Esophagus muscularis mucosa (tissue), 4 donors: ENCODE results near the gene GLRX2. TPM values are rescaled to one million over a fixed set of nuclear protein-coding genes. Genes with fewer than 3 reads are reported as not detected.

Experiments used
- DNase-seq: peaks from one replicate; pipeline ENCODE4 v3.0.0-alpha.2; 2017; ENCODE audit errors: extremely low spot score
- H3K27ac ChIP-seq, 4 donors: fragments of 200-600 bp; sonication (generic); replicated peaks in 1 of 4; 1 replicate in 3 of 4; 2 replicates in 1 of 4; pipeline ENCODE4 v1.5.1; 2016 to 2019; ENCODE audit warnings: mild to moderate bottlenecking in 1 of 4
- H3K27me3 ChIP-seq, 4 donors: fragments of 200-600 bp; sonication (generic); one replicate each; pipeline versions ENCODE4 v1.5.1 to v1.6.0; 2016 to 2019
- H3K36me3 ChIP-seq, 4 donors: fragments of 200-600 bp; sonication (generic); one replicate each; pipeline ENCODE4 v1.5.1; 2016 to 2019
- H3K4me1 ChIP-seq, 4 donors: fragments of 200-600 bp; sonication (generic); one replicate each; pipeline ENCODE4 v1.5.1; 2016 to 2019
- H3K4me3 ChIP-seq, 4 donors: fragments of 200-600 bp; sonication (generic); 1 replicate in 2 of 4; 2 replicates in 2 of 4; pipeline ENCODE4 v1.5.1; 2016 to 2019; ENCODE audit warnings: mild to moderate bottlenecking in 4 of 4, moderate library complexity in 1 of 4
- H3K9me3 ChIP-seq, 4 donors: fragments of 200-600 bp; sonication (generic); 1 replicate in 3 of 4; 2 replicates in 1 of 4; pipeline ENCODE4 v1.5.1; 2016 to 2019
- EP300 ChIP-seq: sonication (generic); formaldehyde crosslinking; IDR thresholded peaks from one replicate; pipeline ENCODE4 v1.6.1; 2017; ENCODE audit warnings: antibody characterized with exemption
- POLR2A ChIP-seq: fragments of 450-650 bp; IDR thresholded peaks from one replicate; pipeline ENCODE4 v1.6.1; 2017; ENCODE audit warnings: antibody characterized with exemption, moderate library complexity, mild to moderate bottlenecking, low read depth
- POLR2AphosphoS5 ChIP-seq, 2 donors: sonication (generic); formaldehyde crosslinking; IDR thresholded peaks; one replicate each; pipeline ENCODE4 v1.6.1; 2017; ENCODE audit warnings: antibody characterized with exemption in 2 of 2
- WGBS: methylation state at CpG from one replicate; pipeline ENCODE4 v1.1.5; 2018; 5-methylcytosine and 5-hydroxymethylcytosine counted together
- intact Hi-C: fragments of 100-400 bp; cut with DNase I; formaldehyde crosslinking; loops from one replicate; pipeline ENCODE4 v1.15.1; 2023
- total RNA-seq, 4 donors: library from RNA; depleted of rRNA; stranded (reverse); fragments of >200 nt; gene quantifications; one replicate each; pipeline versions ENCODE4 v1.1.0 to v1.2.1, GENCODE V29; 2016
- TF ChIP-seq, protein P1 (sequence below), 3 experiments: fragments of 200-600 bp in 2 of 3; fragments of 450-650 bp in 1 of 3; sonication (generic) in 2 of 3; IDR thresholded peaks; one replicate each; pipeline ENCODE4 v1.5.1; 2017 to 2019; ENCODE audit warnings: antibody characterized with exemption in 3 of 3, mild to moderate bottlenecking in 2 of 3, moderate library complexity in 1 of 3

The GLRX2 gene
- total RNA-seq, 4 donors from 2014 or later = 8.1 to 12.1 (median 10.0) TPM

- Histone ChIP-seq H3K27me3 (no peaks in the 10 kb centered on the region), H3K4me1 (no peaks in the 10 kb centered on the region), H3K4me3 (no peak overlapping the region), H3K9me3 (no peaks in the 10 kb centered on the region), H3K27ac (no peak overlapping the region), H3K36me3 (peaks cover 16 to 58% (median 38%) of the 10 kb centered on the region in 4 donors)
- WGBS = 90% methylated on average over 3 of the region's 3 CpGs
- intact Hi-C loops = no loop called here
- no peak for DNase-seq
- no peak for TF ChIP-seq POLR2A
- TF ChIP-seq EP300 = no peak
- no peak for TF ChIP-seq POLR2AphosphoS5 (IDR thresholded peaks at IDR 0.05)
- TF ChIP-seq, protein P1, sequence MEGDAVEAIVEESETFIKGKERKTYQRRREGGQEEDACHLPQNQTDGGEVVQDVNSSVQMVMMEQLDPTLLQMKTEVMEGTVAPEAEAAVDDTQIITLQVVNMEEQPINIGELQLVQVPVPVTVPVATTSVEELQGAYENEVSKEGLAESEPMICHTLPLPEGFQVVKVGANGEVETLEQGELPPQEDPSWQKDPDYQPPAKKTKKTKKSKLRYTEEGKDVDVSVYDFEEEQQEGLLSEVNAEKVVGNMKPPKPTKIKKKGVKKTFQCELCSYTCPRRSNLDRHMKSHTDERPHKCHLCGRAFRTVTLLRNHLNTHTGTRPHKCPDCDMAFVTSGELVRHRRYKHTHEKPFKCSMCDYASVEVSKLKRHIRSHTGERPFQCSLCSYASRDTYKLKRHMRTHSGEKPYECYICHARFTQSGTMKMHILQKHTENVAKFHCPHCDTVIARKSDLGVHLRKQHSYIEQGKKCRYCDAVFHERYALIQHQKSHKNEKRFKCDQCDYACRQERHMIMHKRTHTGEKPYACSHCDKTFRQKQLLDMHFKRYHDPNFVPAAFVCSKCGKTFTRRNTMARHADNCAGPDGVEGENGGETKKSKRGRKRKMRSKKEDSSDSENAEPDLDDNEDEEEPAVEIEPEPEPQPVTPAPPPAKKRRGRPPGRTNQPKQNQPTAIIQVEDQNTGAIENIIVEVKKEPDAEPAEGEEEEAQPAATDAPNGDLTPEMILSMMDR (IDR thresholded peaks at IDR 0.05) = no peak
Observed at GRCh38 chr1:193086342-193086741, 18.9 kb downstream of the GLRX2 start.

GRCh38 chr1:193085263-193085662 lies 20.0 kb downstream of the GLRX2 start:
- no peaks in the 10 kb centered on the region for H3K9me3 ChIP-seq
- no peak for DNase-seq
- H3K27ac ChIP-seq = no peak overlapping the region
- H3K4me3 ChIP-seq = no peak overlapping the region
- 93% methylated on average over 1 of the region's 1 CpG for WGBS
- intact Hi-C loops = no loop called here
- H3K27me3 ChIP-seq = no peaks in the 10 kb centered on the region
- H3K4me1 ChIP-seq = no peaks in the 10 kb centered on the region
- H3K36me3 ChIP-seq = peaks cover 16 to 56% (median 40%) of the 10 kb centered on the region in 4 donors
- TF ChIP-seq POLR2A (no peak), EP300 (no peak)

DNA sequence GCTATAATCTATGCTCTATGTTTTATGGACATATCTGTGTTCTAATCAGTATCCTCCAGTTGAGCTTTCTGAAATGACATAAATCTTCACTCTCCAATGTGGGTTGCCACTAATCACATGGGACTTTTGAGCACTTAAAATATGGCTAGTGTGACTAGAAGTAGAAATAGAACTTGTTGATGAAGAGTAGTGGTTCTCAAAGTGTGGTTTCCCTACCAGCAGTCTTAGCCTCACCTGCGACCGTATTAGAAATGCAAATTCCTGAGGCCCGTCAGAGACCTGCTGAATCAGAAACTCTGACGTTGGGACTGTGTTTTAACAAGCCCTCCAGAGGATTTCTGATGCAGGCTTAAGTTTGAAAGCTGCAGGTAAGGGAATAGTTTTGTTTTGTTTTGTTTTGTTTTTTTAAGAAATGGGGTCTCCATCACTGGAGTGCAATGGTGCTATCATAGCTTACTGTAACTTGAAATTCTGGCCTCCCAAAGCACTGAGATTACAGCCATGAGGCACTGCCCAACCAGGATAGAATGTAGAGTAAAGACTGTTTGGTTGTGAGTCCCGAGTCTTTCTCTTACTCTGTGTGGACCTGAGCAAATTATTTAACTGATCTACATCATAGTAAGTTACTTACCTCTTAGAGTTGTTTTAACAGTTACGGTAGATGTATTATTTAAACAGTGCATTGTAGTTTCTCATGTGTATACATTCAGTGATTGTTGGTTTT lies 21.7 kb downstream of the GLRX2 start:
- Histone ChIP-seq H3K36me3 (peaks cover 24 to 70% (median 50%) of the 10 kb centered on the region in 4 donors), H3K4me3 (no peak overlapping the region), H3K27ac (no peak overlapping the region), H3K27me3 (no peaks in the 10 kb centered on the region), H3K4me1 (no peaks in the 10 kb centered on the region), H3K9me3 (no peaks in the 10 kb centered on the region)
- 92% methylated on average over 6 of the region's 6 CpGs for WGBS
- intact Hi-C loops = no loop called here
- no peak for TF ChIP-seq POLR2A
- TF ChIP-seq, protein P1 (IDR thresholded peaks at IDR 0.05) = no peak
- no peak for TF ChIP-seq POLR2AphosphoS5 (IDR thresholded peaks at IDR 0.05)
- TF ChIP-seq EP300 = no peak
- DNase-seq = no peak

- TF ChIP-seq, protein P1 (IDR thresholded peaks at IDR 0.05) = no peak
- TF ChIP-seq POLR2A (no peak), POLR2AphosphoS5 (IDR thresholded peaks at IDR 0.05) (no peak), EP300 (no peak)
Observed at GRCh38 chr1:193079187-193079586, 26.0 kb downstream of the GLRX2 start.

GRCh38 chr1:193077991-193078390 lies 27.2 kb downstream of the GLRX2 start:
- H3K4me3 ChIP-seq = no peak overlapping the region
- H3K4me1 ChIP-seq = peaks cover 0 to 5% (median 2%) of the 10 kb centered on the region in 4 donors
- DNase-seq = no peak
- no peaks in the 10 kb centered on the region for H3K9me3 ChIP-seq
- H3K36me3 ChIP-seq = peaks cover 22 to 69% (median 41%) of the 10 kb centered on the region in 4 donors
- intact Hi-C loops = no loop called here
- no peak for TF ChIP-seq POLR2AphosphoS5 (IDR thresholded peaks at IDR 0.05)
- TF ChIP-seq POLR2A = no peak
- TF ChIP-seq EP300 = no peak
- TF ChIP-seq, protein P1 (IDR thresholded peaks at IDR 0.05) = no peak
- no peak overlapping the region for H3K27ac ChIP-seq
- no peaks in the 10 kb centered on the region for H3K27me3 ChIP-seq

More at GRCh38 chr1:193079187-193079586, 26.0 kb downstream of the GLRX2 start:
- Histone ChIP-seq H3K27ac (no peak overlapping the region), H3K9me3 (no peaks in the 10 kb centered on the region), H3K27me3 (no peaks in the 10 kb centered on the region), H3K36me3 (peaks cover 30 to 75% (median 53%) of the 10 kb centered on the region in 4 donors), H3K4me3 (no peak overlapping the region), H3K4me1 (peaks cover 0 to 5% (median 2%) of the 10 kb centered on the region in 4 donors)
- no peak for DNase-seq
- 89% methylated on average over 3 of the region's 3 CpGs for WGBS
- intact Hi-C loops = no loop called here
